ENCODE data around the gene SAYSD1.
"Not testable (repeated sequence)": the region's sequence is repeated elsewhere in the genome, so short reads cannot be mapped to it uniquely, and the experiment has no call there.

The SAYSD1 gene

DNA sequence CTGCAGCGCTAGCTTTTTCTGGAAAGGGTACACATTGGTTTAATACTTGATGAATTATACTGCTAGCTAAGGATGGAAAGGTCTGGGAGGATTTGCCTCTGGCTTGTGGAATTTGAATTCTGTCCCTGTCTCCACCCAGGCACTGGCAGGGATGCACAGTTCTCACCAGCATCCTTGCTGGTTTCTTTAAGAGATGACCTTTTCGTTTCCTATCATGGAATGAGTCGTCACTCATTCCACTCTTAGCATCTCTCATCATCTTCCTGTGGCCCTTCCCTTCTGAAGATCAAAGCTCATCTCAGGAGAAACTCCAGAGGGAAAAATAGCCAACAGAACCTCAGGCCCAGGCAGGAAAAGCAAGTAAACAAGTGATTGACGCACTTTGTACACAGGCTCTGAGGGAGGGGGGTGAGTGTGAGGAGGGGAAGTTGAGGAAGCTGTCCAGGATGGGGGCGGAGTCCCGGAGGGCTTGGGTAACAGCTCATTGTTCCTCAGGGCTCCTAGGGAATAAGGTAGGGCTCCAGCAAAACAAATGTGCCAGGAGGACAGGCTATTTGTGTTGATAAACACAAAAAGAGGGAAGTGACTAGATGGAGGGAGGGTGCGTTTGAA lies 25.7 kb upstream of the SAYSD1 start:
- no peak overlapping the region for H3K9ac ChIP-seq (ENCODE audit: low read depth, low read length, poor library complexity, severe bottlenecking)
- H3K27me3 ChIP-seq (ENCODE audit: insufficient read depth, low read length, poor library complexity, severe bottlenecking), result no peaks in the 10 kb centered on the region
- H2AFZ ChIP-seq (ENCODE audit: low read length), result no peak overlapping the region
- H3F3A ChIP-seq (ENCODE audit: low read depth), result no peaks in the 10 kb centered on the region
- H3K9me3 ChIP-seq (ENCODE audit: insufficient read depth, low read depth, low read length), result no peaks in the 10 kb centered on the region
- no peaks in the 10 kb centered on the region for H3K9me2 ChIP-seq (replicated peaks; ENCODE audit: low read depth, low read length)
- H3K4me3 ChIP-seq (ENCODE audit: low read length, poor library complexity, severe bottlenecking), result no peak overlapping the region
- no peak overlapping the region for H3K4me2 ChIP-seq (ENCODE audit: low read depth, low read length, poor library complexity, severe bottlenecking)
- no peaks in the 10 kb centered on the region for H3K4me1 ChIP-seq (ENCODE audit: insufficient read depth, low read length, poor library complexity, severe bottlenecking)
- no peaks in the 10 kb centered on the region for H3K36me3 ChIP-seq (ENCODE audit: insufficient read depth, low read length)
- TF ChIP-seq, protein P1, sequence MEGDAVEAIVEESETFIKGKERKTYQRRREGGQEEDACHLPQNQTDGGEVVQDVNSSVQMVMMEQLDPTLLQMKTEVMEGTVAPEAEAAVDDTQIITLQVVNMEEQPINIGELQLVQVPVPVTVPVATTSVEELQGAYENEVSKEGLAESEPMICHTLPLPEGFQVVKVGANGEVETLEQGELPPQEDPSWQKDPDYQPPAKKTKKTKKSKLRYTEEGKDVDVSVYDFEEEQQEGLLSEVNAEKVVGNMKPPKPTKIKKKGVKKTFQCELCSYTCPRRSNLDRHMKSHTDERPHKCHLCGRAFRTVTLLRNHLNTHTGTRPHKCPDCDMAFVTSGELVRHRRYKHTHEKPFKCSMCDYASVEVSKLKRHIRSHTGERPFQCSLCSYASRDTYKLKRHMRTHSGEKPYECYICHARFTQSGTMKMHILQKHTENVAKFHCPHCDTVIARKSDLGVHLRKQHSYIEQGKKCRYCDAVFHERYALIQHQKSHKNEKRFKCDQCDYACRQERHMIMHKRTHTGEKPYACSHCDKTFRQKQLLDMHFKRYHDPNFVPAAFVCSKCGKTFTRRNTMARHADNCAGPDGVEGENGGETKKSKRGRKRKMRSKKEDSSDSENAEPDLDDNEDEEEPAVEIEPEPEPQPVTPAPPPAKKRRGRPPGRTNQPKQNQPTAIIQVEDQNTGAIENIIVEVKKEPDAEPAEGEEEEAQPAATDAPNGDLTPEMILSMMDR (conservative IDR thresholded peaks at IDR 0.05; ENCODE audit: low read length), result no peak
- no peaks in the 10 kb centered on the region for H4K20me1 ChIP-seq (ENCODE audit: insufficient read depth, low read length, poor library complexity, severe bottlenecking)
- H3K79me2 ChIP-seq (ENCODE audit: insufficient read depth, low read length), result no peaks in the 10 kb centered on the region

GRCh38 chr6:39137245-39137644 lies 22.3 kb upstream of the SAYSD1 start:
- no peaks in the 10 kb centered on the region for H3K9me3 ChIP-seq (ENCODE audit: insufficient read depth, low read depth, low read length)
- no peak overlapping the region for H3K9ac ChIP-seq (ENCODE audit: low read depth, low read length, poor library complexity, severe bottlenecking)
- H3K9me2 ChIP-seq (replicated peaks; ENCODE audit: low read depth, low read length), result no peaks in the 10 kb centered on the region
- H3F3A ChIP-seq (ENCODE audit: low read depth), result no peaks in the 10 kb centered on the region
- H3K4me2 ChIP-seq (ENCODE audit: low read depth, low read length, poor library complexity, severe bottlenecking), result no peak overlapping the region
- TF ChIP-seq, protein P1 (conservative IDR thresholded peaks at IDR 0.05; ENCODE audit: low read length), result no peak
- TF ChIP-seq EZH2phosphoT487 (IDR thresholded peaks at IDR 0.05; ENCODE audit: borderline replicate concordance), result no peak
- H3K36me3 ChIP-seq (ENCODE audit: insufficient read depth, low read length), result no peaks in the 10 kb centered on the region
- no peak overlapping the region for H3K4me3 ChIP-seq (ENCODE audit: low read length, poor library complexity, severe bottlenecking)
- no peaks in the 10 kb centered on the region for H3K27me3 ChIP-seq (ENCODE audit: insufficient read depth, low read length, poor library complexity, severe bottlenecking)
- H2AFZ ChIP-seq (ENCODE audit: low read length), result no peak overlapping the region
- no peaks in the 10 kb centered on the region for H4K20me1 ChIP-seq (ENCODE audit: insufficient read depth, low read length, poor library complexity, severe bottlenecking)
- no peaks in the 10 kb centered on the region for H3K4me1 ChIP-seq (ENCODE audit: insufficient read depth, low read length, poor library complexity, severe bottlenecking)
- H3K79me2 ChIP-seq (ENCODE audit: insufficient read depth, low read length), result no peaks in the 10 kb centered on the region

- not testable (repeated sequence) for H3K9ac ChIP-seq (ENCODE audit: low read depth, low read length, poor library complexity, severe bottlenecking); H3K9me3 ChIP-seq (ENCODE audit: insufficient read depth, low read depth, low read length); H3K4me3 ChIP-seq (ENCODE audit: low read length, poor library complexity, severe bottlenecking); H3K79me2 ChIP-seq (ENCODE audit: insufficient read depth, low read length); H4K20me1 ChIP-seq (ENCODE audit: insufficient read depth, low read length, poor library complexity, severe bottlenecking); H3K36me3 ChIP-seq (ENCODE audit: insufficient read depth, low read length); H3K27me3 ChIP-seq (ENCODE audit: insufficient read depth, low read length, poor library complexity, severe bottlenecking); H3F3A ChIP-seq (ENCODE audit: low read depth); H3K9me2 ChIP-seq (replicated peaks; ENCODE audit: low read depth, low read length); H3K4me1 ChIP-seq (ENCODE audit: insufficient read depth, low read length, poor library complexity, severe bottlenecking); H3K4me2 ChIP-seq (ENCODE audit: low read depth, low read length, poor library complexity, severe bottlenecking); H2AFZ ChIP-seq (ENCODE audit: low read length)
Measured at GRCh38 chr6:39136207-39136606, 21.2 kb upstream of the SAYSD1 start.

DNA sequence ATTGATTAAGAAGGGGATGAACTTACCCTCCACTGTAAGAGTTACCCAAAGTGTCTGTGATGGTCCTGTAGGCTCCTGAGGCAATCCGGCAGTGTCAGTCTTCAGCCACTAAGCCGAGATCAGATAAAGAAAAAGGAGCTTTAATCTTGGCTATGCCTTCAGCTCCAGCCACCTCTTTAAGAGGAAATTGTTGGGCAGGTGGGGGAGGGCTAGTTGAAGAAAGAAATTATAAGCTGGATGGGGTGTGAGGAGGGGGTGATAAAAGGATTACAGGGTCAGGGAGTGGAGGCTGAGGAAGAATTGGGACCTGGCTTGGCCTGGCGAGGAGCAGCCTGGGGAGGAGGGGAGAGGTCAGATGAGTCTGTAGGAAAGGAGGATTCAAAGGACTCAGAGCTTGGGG lies 19.8 kb upstream of the SAYSD1 start:
- H3K4me2 ChIP-seq (ENCODE audit: low read depth, low read length, poor library complexity, severe bottlenecking); H3K9me2 ChIP-seq (replicated peaks; ENCODE audit: low read depth, low read length); H4K20me1 ChIP-seq (ENCODE audit: insufficient read depth, low read length, poor library complexity, severe bottlenecking); H2AFZ ChIP-seq (ENCODE audit: low read length); H3K27me3 ChIP-seq (ENCODE audit: insufficient read depth, low read length, poor library complexity, severe bottlenecking); H3K4me1 ChIP-seq (ENCODE audit: insufficient read depth, low read length, poor library complexity, severe bottlenecking); H3K9ac ChIP-seq (ENCODE audit: low read depth, low read length, poor library complexity, severe bottlenecking); H3K36me3 ChIP-seq (ENCODE audit: insufficient read depth, low read length); H3K79me2 ChIP-seq (ENCODE audit: insufficient read depth, low read length); H3K4me3 ChIP-seq (ENCODE audit: low read length, poor library complexity, severe bottlenecking); H3K9me3 ChIP-seq (ENCODE audit: insufficient read depth, low read depth, low read length); H3F3A ChIP-seq (ENCODE audit: low read depth): not testable (repeated sequence)
